H1 (cell line): ENCODE measurements around the gene MGMT. TPM values are rescaled to one million over a fixed set of nuclear protein-coding genes. Genes with fewer than 3 reads are reported as not detected.
A peak's percentile ranks its signal among the peaks of the same experiment; 100 is the strongest.

Source experiments
- CTCF ChIA-PET: fragments of 300-600 bp; sonication (Branson Sonifier 250); formaldehyde crosslinking; loops from one replicate; lab custom pipeline; 2021; ENCODE audit not compliant: partially characterized antibody; lab: Charles Lee
- POLR2A ChIA-PET: fragments of 300-600 bp; sonication (Branson Sonifier 250); formaldehyde crosslinking; loops from one replicate; lab custom pipeline; 2021; ENCODE audit warnings: inconsistent platforms; ENCODE audit not compliant: partially characterized antibody; lab: Charles Lee
- DNase-seq, 2 experiments: peaks; one replicate each; pipeline versions ENCODE4 v3.0.0 to v3.0.0-alpha.2; 2010 to 2022; ENCODE audit warnings: low spot score in 2 of 2, low read depth in 1 of 2, mixed read lengths in 1 of 2
- FAIRE-seq: peaks from 2 replicates; lab custom pipeline; 2011; peaks lifted over from hg19 to GRCh38; lab: Jason Lieb, UNC
- H2AFZ ChIP-seq: 2 replicates; pipeline ENCODE4 v1.8.1; 2012; ENCODE audit warnings: low read length, inconsistent platforms
- H2AK5ac ChIP-seq: 2 replicates; pipeline ENCODE4 v1.6.1; 2013; ENCODE audit warnings: low read depth, low read length
- H2BK120ac ChIP-seq: replicated peaks from 2 replicates; pipeline ENCODE3; 2013; ENCODE audit warnings: low read depth, low read length, inconsistent platforms
- H2BK12ac ChIP-seq: 2 replicates; pipeline ENCODE4 v1.6.1; 2013; ENCODE audit warnings: low read depth, low read length
- H2BK15ac ChIP-seq: 2 replicates; pipeline ENCODE4 v1.6.1; 2013; ENCODE audit warnings: low read length
- H2BK20ac ChIP-seq: 2 replicates; pipeline ENCODE4 v1.6.1; 2013; ENCODE audit warnings: low read length
- H2BK5ac ChIP-seq: 2 replicates; pipeline ENCODE4 v1.6.1; 2013; ENCODE audit warnings: low read depth, low read length
- H3K14ac ChIP-seq: 2 replicates; pipeline ENCODE4 v1.6.1; 2013; ENCODE audit warnings: inconsistent platforms; ENCODE audit not compliant: insufficient read length
- H3K18ac ChIP-seq: 2 replicates; pipeline ENCODE4 v1.6.1; 2013; ENCODE audit warnings: low read length; ENCODE audit errors: extremely low read depth
- H3K23ac ChIP-seq: 2 replicates; pipeline ENCODE4 v1.6.1; 2013; ENCODE audit warnings: inconsistent platforms; ENCODE audit not compliant: insufficient read length
- H3K23me2 ChIP-seq: 2 replicates; pipeline ENCODE4 v1.6.1; 2013; ENCODE audit warnings: low read depth, low read length
- H3K27ac ChIP-seq: 2 replicates; pipeline ENCODE4 v1.6.1; 2011; ENCODE audit warnings: low read depth, low read length, inconsistent platforms
- H3K27me3 ChIP-seq, 4 experiments: replicated peaks in 1 of 4; 1 replicate in 1 of 4; 2 replicates in 3 of 4; pipeline versions ENCODE4 v1.6.1 to v1.8.1; 2011 to 2013; ENCODE audit warnings: low read length in 3 of 4, mild to moderate bottlenecking in 3 of 4, inconsistent platforms in 2 of 4, mixed read lengths in 2 of 4, moderate library complexity in 1 of 4; ENCODE audit not compliant: control insufficient read depth in 3 of 4, insufficient read depth in 3 of 4; ENCODE audit errors: extremely low read depth in 1 of 4
- H3K36me3 ChIP-seq, 4 experiments: 2 replicates each; pipeline versions ENCODE4 v1.6.1 to v1.8.1; 2011 to 2013; ENCODE audit warnings: mild to moderate bottlenecking in 4 of 4, low read length in 3 of 4, moderate library complexity in 2 of 4, control low read depth in 1 of 4, inconsistent platforms in 1 of 4; ENCODE audit not compliant: insufficient read depth in 4 of 4, control insufficient read depth in 2 of 4
- H3K4ac ChIP-seq: replicated peaks from 2 replicates; pipeline ENCODE3; 2013; ENCODE audit warnings: low read length, low read depth, mixed read lengths, inconsistent platforms; ENCODE audit not compliant: insufficient read length
- H3K4me1 ChIP-seq, 4 experiments: replicated peaks in 1 of 4; 1 replicate in 1 of 4; 2 replicates in 3 of 4; pipeline versions ENCODE4 v1.6.1 to v1.8.1; 2011 to 2013; ENCODE audit warnings: low read length in 3 of 4, inconsistent platforms in 2 of 4, mixed read lengths in 1 of 4; ENCODE audit not compliant: insufficient read depth in 4 of 4, control insufficient read depth in 3 of 4
- H3K4me2 ChIP-seq, 2 experiments: 2 replicates each; pipeline versions ENCODE4 v1.6.1 to v1.8.1; 2011 to 2013; ENCODE audit warnings: low read depth in 2 of 2, low read length in 2 of 2, control low read depth in 1 of 2, inconsistent platforms in 1 of 2, mild to moderate bottlenecking in 1 of 2; ENCODE audit not compliant: insufficient read depth in 1 of 2
- H3K4me3 ChIP-seq, 4 experiments: fragments of 200-600, 300-600 bp in 1 of 4; sonication (generic), shearing (Covaris generic), sonication (Bioruptor Twin) in 1 of 4; 2 replicates each; pipeline versions ENCODE4 v1.5.1 to v1.8.1; 2011 to 2016; ENCODE audit warnings: low read length in 4 of 4, low read depth in 3 of 4, control low read depth in 2 of 4, inconsistent platforms in 2 of 4, mild to moderate bottlenecking in 2 of 4, mixed read lengths in 1 of 4, moderate library complexity in 1 of 4; ENCODE audit not compliant: insufficient read depth in 2 of 4; ENCODE audit errors: extremely low read depth in 1 of 4
- H3K56ac ChIP-seq: replicated peaks from 2 replicates; pipeline ENCODE3; 2013; ENCODE audit warnings: low read depth, mild to moderate bottlenecking, mixed read lengths, low read length, inconsistent platforms; ENCODE audit not compliant: insufficient read length
- H3K79me1 ChIP-seq: 2 replicates; pipeline ENCODE4 v1.6.1; 2013; ENCODE audit warnings: low read depth, low read length, control low read depth
- H3K79me2 ChIP-seq, 2 experiments: 2 replicates each; pipeline versions ENCODE4 v1.6.1 to v1.8.1; 2012 to 2013; ENCODE audit warnings: low read length in 2 of 2, mild to moderate bottlenecking in 2 of 2, inconsistent platforms in 1 of 2; ENCODE audit not compliant: insufficient read depth in 2 of 2, control insufficient read depth in 1 of 2
- H3K9ac ChIP-seq, 4 experiments: replicated peaks in 1 of 4; 1 replicate in 1 of 4; 2 replicates in 3 of 4; pipeline versions ENCODE4 v1.6.1 to v1.8.1; 2011 to 2013; ENCODE audit warnings: low read depth in 3 of 4, low read length in 3 of 4, control low read depth in 2 of 4, mild to moderate bottlenecking in 2 of 4, moderate library complexity in 2 of 4, inconsistent platforms in 1 of 4; ENCODE audit errors: extremely low read depth in 1 of 4
- H3K9me3 ChIP-seq, 2 experiments: 2 replicates each; pipeline versions ENCODE4 v1.6.1 to v1.8.1; 2012 to 2013; ENCODE audit warnings: mild to moderate bottlenecking in 2 of 2, moderate library complexity in 2 of 2, control low read depth in 1 of 2, inconsistent platforms in 1 of 2, low read depth in 1 of 2, low read length in 1 of 2, mixed read lengths in 1 of 2; ENCODE audit not compliant: insufficient read depth in 2 of 2
- H4K20me1 ChIP-seq, 2 experiments: replicated peaks in 1 of 2; 2 replicates each; pipeline versions ENCODE3 to v1.8.1; 2011 to 2013; ENCODE audit warnings: inconsistent platforms in 2 of 2, low read length in 2 of 2, mild to moderate bottlenecking in 1 of 2; ENCODE audit not compliant: insufficient read depth in 2 of 2, control insufficient read depth in 1 of 2
- H4K5ac ChIP-seq: 2 replicates; pipeline ENCODE4 v1.6.1; 2013; ENCODE audit warnings: low read length, low read depth, mixed read lengths, inconsistent platforms; ENCODE audit not compliant: insufficient read length
- H4K8ac ChIP-seq: 2 replicates; pipeline ENCODE4 v1.8.0; 2013; ENCODE audit warnings: mild to moderate bottlenecking, moderate library complexity, low read length, inconsistent platforms; ENCODE audit not compliant: insufficient read depth; ENCODE audit errors: extremely low read depth
- H4K91ac ChIP-seq: replicated peaks from 2 replicates; pipeline ENCODE3; 2013; ENCODE audit warnings: low read length, mixed read lengths, inconsistent platforms; ENCODE audit not compliant: insufficient read length
- CBX5 ChIP-seq: fragments of 300-800, 300-1000 bp; sonication (generic); IDR thresholded peaks from 2 replicates; pipeline ENCODE4 v1.7.1; 2016; ENCODE audit warnings: antibody characterized with exemption, low read length, low read depth
- EGR1 ChIP-seq: IDR thresholded peaks from 2 replicates; pipeline ENCODE4 v1.6.1; 2011; ENCODE audit warnings: low read depth, low read length, borderline replicate concordance
- KDM5A ChIP-seq: fragments of 200-600 bp; IDR thresholded peaks from 2 replicates; pipeline ENCODE4 v1.7.1; 2012; ENCODE audit warnings: mild to moderate bottlenecking, low read length, inconsistent platforms, mixed read lengths
- MAX ChIP-seq: IDR thresholded peaks from 2 replicates; pipeline ENCODE4 v1.6.1; 2012; ENCODE audit warnings: inconsistent platforms
- RAD21 ChIP-seq, 2 experiments: IDR thresholded peaks in 1 of 2; conservative IDR thresholded peaks in 1 of 2; 2 replicates each; pipeline ENCODE4 v1.6.1; 2011; ENCODE audit warnings: low read depth in 2 of 2, low read length in 2 of 2, improper control_type of control experiment in 1 of 2, inconsistent platforms in 1 of 2, mild to moderate bottlenecking in 1 of 2, moderate library complexity in 1 of 2
- RFX5 ChIP-seq: IDR thresholded peaks from 2 replicates; pipeline ENCODE4 v1.6.1; 2011; ENCODE audit warnings: low read depth, low read length, improper control_type of control experiment, borderline replicate concordance
- RXRA ChIP-seq: IDR thresholded peaks from 2 replicates; pipeline ENCODE4 v1.6.1; 2011; ENCODE audit warnings: low read depth, mild to moderate bottlenecking, low read length, moderate library complexity; ENCODE audit not compliant: insufficient read depth
- SUZ12 ChIP-seq: fragments of 200-600 bp; sonication (generic); IDR thresholded peaks from 2 replicates; pipeline ENCODE4 v1.6.1; 2012; ENCODE audit warnings: mild to moderate bottlenecking, inconsistent platforms, low read length, moderate library complexity, mixed read lengths
- TAF1 ChIP-seq: IDR thresholded peaks from 2 replicates; pipeline ENCODE4 v1.6.1; 2011; ENCODE audit warnings: mild to moderate bottlenecking, low read depth, low read length
- USF2 ChIP-seq: IDR thresholded peaks from 2 replicates; pipeline ENCODE4 v1.6.1; 2011; ENCODE audit warnings: low read length, improper control_type of control experiment
- WGBS, 2 experiments: shearing (Covaris generic) in 1 of 2; methylation state at CpG; one replicate each; pipeline versions ENCODE4 v1.1.6 to v1.1.7; 2013 to 2015; ENCODE audit warnings: low lambda C conversion rate in 2 of 2, mixed read lengths in 2 of 2, inconsistent platforms in 1 of 2, low coverage in 1 of 2, missing lambda C conversion rate in 1 of 2; ENCODE audit not compliant: insufficient replicate concordance in 2 of 2, insufficient coverage in 1 of 2, insufficient read length in 1 of 2; ENCODE audit errors: extremely low coverage in 1 of 2, missing lambda C conversion rate in 1 of 2; 5-methylcytosine and 5-hydroxymethylcytosine counted together
- polyA plus RNA-seq, 7 experiments: library from polyadenylated mRNA; depleted of rRNA in 3 of 7; stranded (reverse) in 5 of 7; unstranded in 2 of 7; fragments of >200 nt in 5 of 7; fragments of 200-250 nt in 2 of 7; gene quantifications; 1 replicate in 5 of 7; 2 replicates in 1 of 7; 4 replicates in 1 of 7; pipeline versions ENCODE4 v1.2.1 to v1.2.3, GENCODE V29; 2011 to 2013; ENCODE audit warnings: missing spikeins in 2 of 7, mixed read lengths in 2 of 7
- total RNA-seq: library from RNA; stranded (reverse); fragmentation: NEBNext Ultra II Directional; extraction: Animal tissue kit (Norgen Biotek cat#: 25700); gene quantifications from 2 replicates; pipeline ENCODE4 v1.2.1, GENCODE V29; 2021

Gene MGMT
- total and polyA plus RNA-seq, 2 of the 8 experiments (the other 6 are each of a cell fraction or from before 2014, with no cell fraction given), result 9.9 to 10.7 TPM

- Histone ChIP-seq H4K91ac (no peak overlapping the region), H3K79me2 (no peaks in the 10 kb centered on the region), H3K14ac (no peak overlapping the region), H3K27ac (no peak overlapping the region), H3K4me1 (peaks cover 0 to 8% (median 4%) of the 10 kb centered on the region in 4 experiments; a peak in 6 of 7 replicates), H2BK20ac (no peak overlapping the region; the same call in 1 of the 2 replicates), H3K27me3 (no peaks in the 10 kb centered on the region), H4K20me1 (no peaks in the 10 kb centered on the region), H2BK5ac (no peak overlapping the region), H4K8ac (no peak overlapping the region), H3K4ac (no peak overlapping the region), H2BK15ac (no peak overlapping the region; the same call in 1 of the 2 replicates), H3K79me1 (no peaks in the 10 kb centered on the region; the same call in 1 of the 2 replicates), H2AFZ (no peak overlapping the region), H3K18ac (no peak overlapping the region), H2AK5ac (no peak overlapping the region), H3K23ac (no peak overlapping the region), H3K36me3 (no peaks in the 10 kb centered on the region), H4K5ac (no peak overlapping the region), H3K9ac (no peak overlapping the region), H3K23me2 (no peaks in the 10 kb centered on the region), H2BK120ac (no peak overlapping the region), H3K9me3 (no peaks in the 10 kb centered on the region), H3K4me3 (no peak overlapping the region), H3K56ac (no peak overlapping the region), H3K4me2 (no peak overlapping the region), H2BK12ac (0 out of 2 replicates have a peak overlapping the region, but pooled peaks have one; percentile 17)
- ChIA-PET POLR2A (no interaction called here), CTCF (interaction anchor here (0.6 to 1.4 kb wide), 5 partner anchors 10 to 831 kb away, joined by 3 read pairs; no protein-coding TSS in a partner anchor)
- DNase-seq (no peak), FAIRE-seq (no peak)
- WGBS, 2 experiments, result 92% methylated on average over 16 of the region's 16 CpGs; no CpG with 5 or more reads in 1 of the 2 experiments
- no peak for TF ChIP-seq KDM5A
- TF ChIP-seq EGR1, result no peak
- no peak for TF ChIP-seq RAD21 (IDR thresholded peaks at IDR 0.05 in 1 of 2, conservative IDR thresholded peaks at IDR 0.05 in 1 of 2; ENCODE audit: low read depth in 2 of 2, low read length in 2 of 2)
- TF ChIP-seq CBX5, result no peak
- TF ChIP-seq SUZ12, result no peak
- no peak for TF ChIP-seq USF2
- TF ChIP-seq RXRA, result no peak
- no peak for TF ChIP-seq MAX
- TF ChIP-seq RFX5, result no peak
- no peak for TF ChIP-seq TAF1
Measured at GRCh38 chr10:129536336-129536735, 69.3 kb downstream of the MGMT start.
